ENCODE measurements around the gene PLEKHA5.
A peak's percentile ranks its signal among the peaks of the same experiment; 100 is the strongest.

PLEKHA5 gene

DNA sequence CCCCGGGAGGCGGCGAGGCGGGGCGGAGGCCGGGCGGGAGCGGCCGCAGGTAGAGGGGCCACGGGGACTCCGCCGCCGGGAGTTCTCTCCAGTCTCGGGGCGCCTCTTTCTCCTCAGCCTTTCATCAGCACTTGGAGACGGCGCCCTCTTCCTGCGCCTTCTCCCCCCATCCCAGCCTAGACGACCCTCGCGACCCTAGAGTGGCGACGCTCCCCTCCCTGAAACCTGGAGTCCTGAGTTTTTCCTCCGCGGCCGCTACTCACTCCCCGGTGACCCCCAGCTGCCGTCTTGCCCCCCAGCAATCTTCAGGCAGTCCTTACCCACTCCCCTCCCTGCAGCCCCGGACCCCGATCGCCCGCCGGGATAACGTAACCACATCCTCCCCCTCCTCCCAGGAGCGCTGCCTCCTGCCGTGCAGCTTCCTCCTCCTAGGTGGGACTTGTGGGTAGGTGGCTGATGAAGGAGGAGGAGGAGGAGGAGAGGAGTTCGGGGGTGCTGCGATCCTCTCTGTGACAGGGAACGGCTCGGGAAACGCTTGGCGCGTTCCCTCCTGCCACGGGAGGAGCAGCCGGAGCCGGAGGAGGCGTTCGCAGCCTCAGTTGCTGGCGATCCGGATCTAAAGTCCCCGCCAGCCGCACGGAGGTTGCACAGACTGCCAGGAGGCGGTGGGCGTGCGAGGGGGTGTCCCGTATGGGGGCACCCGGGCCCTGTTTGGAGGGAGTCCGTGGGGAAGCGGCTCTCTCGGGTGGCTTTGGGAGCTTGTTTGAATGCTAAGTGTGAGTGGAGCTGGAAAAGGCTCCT lies 891 bp downstream of the PLEKHA5 start:
- no peaks in the 10 kb centered on the region for H3K36me3 ChIP-seq (ENCODE audit: control insufficient read depth, insufficient read depth, low read length)
- no peaks in the 10 kb centered on the region for H3K27me3 ChIP-seq (replicated peaks; ENCODE audit: control insufficient read depth, insufficient read depth, low read length)
- DNase-seq (ENCODE audit: extremely low read depth, insufficient read length), result no peak
- peak overlapping the region; percentile 61 for H3K4me3 ChIP-seq (replicated peaks; ENCODE audit: low read depth, low read length)
- TF ChIP-seq, protein P1, sequence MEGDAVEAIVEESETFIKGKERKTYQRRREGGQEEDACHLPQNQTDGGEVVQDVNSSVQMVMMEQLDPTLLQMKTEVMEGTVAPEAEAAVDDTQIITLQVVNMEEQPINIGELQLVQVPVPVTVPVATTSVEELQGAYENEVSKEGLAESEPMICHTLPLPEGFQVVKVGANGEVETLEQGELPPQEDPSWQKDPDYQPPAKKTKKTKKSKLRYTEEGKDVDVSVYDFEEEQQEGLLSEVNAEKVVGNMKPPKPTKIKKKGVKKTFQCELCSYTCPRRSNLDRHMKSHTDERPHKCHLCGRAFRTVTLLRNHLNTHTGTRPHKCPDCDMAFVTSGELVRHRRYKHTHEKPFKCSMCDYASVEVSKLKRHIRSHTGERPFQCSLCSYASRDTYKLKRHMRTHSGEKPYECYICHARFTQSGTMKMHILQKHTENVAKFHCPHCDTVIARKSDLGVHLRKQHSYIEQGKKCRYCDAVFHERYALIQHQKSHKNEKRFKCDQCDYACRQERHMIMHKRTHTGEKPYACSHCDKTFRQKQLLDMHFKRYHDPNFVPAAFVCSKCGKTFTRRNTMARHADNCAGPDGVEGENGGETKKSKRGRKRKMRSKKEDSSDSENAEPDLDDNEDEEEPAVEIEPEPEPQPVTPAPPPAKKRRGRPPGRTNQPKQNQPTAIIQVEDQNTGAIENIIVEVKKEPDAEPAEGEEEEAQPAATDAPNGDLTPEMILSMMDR (IDR thresholded peaks at IDR 0.05; ENCODE audit: insufficient read depth, low read length, poor library complexity, severe bottlenecking), result no peak

DNA sequence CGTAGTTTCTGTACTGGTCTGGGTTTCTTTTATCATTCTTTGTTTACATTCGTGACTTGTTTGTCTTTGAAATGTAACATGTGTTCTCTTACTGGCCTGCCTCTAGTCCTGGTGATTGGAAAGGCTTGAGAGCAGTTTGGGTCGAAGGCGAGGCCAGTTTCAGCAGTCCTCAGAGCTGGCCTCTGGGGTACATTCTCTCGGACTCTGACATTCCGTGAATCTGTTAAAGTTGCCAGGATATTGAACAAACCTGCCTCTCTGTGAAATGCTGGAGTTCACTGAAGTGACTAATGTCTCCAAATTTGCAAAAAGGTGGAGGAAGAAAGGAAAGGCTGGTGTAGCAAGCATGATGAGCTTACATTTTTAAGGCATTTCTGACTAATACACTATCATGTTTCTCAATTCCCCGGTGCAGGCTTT lies 1.5 kb downstream of the PLEKHA5 start:
- Histone ChIP-seq H3K27me3 (replicated peaks; ENCODE audit: control insufficient read depth, insufficient read depth, low read length) (no peaks in the 10 kb centered on the region), H3K4me3 (replicated peaks; ENCODE audit: low read depth, low read length) (peak overlapping the region; percentile 61), H3K36me3 (ENCODE audit: control insufficient read depth, insufficient read depth, low read length) (no peaks in the 10 kb centered on the region)
- DNase-seq (ENCODE audit: extremely low read depth, insufficient read length), result no peak
- TF ChIP-seq, protein P1 (IDR thresholded peaks at IDR 0.05; ENCODE audit: insufficient read depth, low read length, poor library complexity, severe bottlenecking), result no peak

DNA sequence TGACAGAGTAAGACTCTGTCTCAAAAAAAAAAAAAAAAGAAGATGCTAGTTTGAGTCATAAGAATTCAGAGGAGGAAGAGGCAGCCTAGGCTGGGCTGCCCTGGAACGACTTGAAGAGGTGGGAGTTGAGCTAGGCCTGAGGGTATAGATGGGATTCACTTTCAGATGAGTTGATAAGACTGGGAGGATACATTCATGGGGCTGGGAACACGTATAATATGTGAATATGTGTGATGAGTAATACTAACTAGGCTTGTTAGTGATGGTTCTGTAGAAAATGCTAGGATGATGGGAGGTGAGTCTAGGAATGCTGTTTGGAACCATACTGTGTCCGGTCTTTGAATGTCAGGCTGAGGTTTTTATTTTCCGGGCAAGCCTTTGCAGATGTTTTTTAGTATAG lies 9.0 kb downstream of the PLEKHA5 start:
- no peak for DNase-seq (ENCODE audit: extremely low read depth, insufficient read length)
- Histone ChIP-seq H3K4me3 (replicated peaks; ENCODE audit: low read depth, low read length) (no peak overlapping the region), H3K36me3 (ENCODE audit: control insufficient read depth, insufficient read depth, low read length) (no peaks in the 10 kb centered on the region), H3K27me3 (replicated peaks; ENCODE audit: control insufficient read depth, insufficient read depth, low read length) (no peaks in the 10 kb centered on the region)
- TF ChIP-seq, protein P1 (IDR thresholded peaks at IDR 0.05; ENCODE audit: insufficient read depth, low read length, poor library complexity, severe bottlenecking), result no peak

DNA sequence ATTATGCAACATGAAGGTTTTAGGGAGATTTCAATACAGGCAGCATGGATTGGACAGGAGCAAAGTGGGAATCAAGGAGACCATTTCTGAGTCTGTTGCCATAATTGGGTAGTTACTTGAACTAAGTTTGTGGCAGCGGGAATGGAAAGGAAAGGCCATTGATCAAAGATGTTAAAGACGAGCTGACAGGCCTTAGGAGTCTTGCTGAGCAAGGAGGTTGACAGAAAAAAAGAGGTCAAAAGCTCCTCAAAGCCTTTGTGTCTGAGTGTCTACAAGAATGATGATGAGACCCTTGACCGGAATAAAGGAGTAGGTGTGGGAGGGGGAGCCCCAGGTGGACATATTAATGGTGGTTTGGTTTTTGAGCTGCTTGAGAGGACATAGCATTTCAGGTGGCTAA lies 9.4 kb downstream of the PLEKHA5 start:
- TF ChIP-seq, protein P1 (IDR thresholded peaks at IDR 0.05; ENCODE audit: insufficient read depth, low read length, poor library complexity, severe bottlenecking), result no peak
- no peak overlapping the region for H3K4me3 ChIP-seq (replicated peaks; ENCODE audit: low read depth, low read length)
- no peak for DNase-seq (ENCODE audit: extremely low read depth, insufficient read length)
- no peaks in the 10 kb centered on the region for H3K36me3 ChIP-seq (ENCODE audit: control insufficient read depth, insufficient read depth, low read length)
- no peaks in the 10 kb centered on the region for H3K27me3 ChIP-seq (replicated peaks; ENCODE audit: control insufficient read depth, insufficient read depth, low read length)

DNA sequence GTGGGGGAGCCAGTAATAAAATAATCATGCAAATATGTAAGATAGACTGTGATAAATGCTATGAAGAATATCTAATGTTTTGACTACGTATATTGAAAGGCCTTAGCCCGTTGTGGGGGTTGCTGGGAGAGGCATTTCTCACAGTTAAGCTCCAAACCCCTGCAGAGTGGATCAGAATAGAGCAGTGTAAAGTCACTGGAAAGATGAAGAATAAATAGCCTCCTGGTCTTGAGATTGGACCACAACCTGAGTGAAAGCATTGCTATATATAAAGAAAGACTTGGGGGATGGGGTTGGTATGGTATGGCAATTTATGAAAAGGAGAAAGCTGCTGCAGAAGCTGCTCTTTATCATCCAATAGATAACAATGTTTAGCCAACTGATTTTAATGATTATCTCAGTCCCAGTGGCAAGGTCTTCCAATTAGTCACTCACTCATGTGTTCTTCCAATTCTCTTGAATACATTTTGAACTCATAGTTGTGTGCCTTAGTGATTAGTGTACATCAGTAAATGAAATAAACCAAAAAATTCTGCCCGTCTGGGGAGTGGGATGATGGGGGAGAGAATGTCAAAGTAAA lies 10.2 kb downstream of the PLEKHA5 start:
- TF ChIP-seq, protein P1 (IDR thresholded peaks at IDR 0.05; ENCODE audit: insufficient read depth, low read length, poor library complexity, severe bottlenecking), result no peak
- no peak for DNase-seq (ENCODE audit: extremely low read depth, insufficient read length)

More for the DNA sequence above, 10.2 kb downstream of the PLEKHA5 start:
- Histone ChIP-seq H3K27me3 (replicated peaks; ENCODE audit: control insufficient read depth, insufficient read depth, low read length) (no peaks in the 10 kb centered on the region), H3K4me3 (replicated peaks; ENCODE audit: low read depth, low read length) (no peak overlapping the region), H3K36me3 (ENCODE audit: control insufficient read depth, insufficient read depth, low read length) (no peaks in the 10 kb centered on the region)

Data from GM06990 (cell line).